ENCODE measurements around the gene XPR1.

- TF ChIP-seq POLR2A (IDR thresholded peaks at IDR 0.05) (no peak), CTCF (IDR thresholded peaks at IDR 0.05) (no peak)
These were observed 113.3 kb downstream of the XPR1 start for GRCh38 chr1:180745098-180745497.
